GM12891 (cell line): ENCODE results near the gene ELOF1.
A peak's percentile ranks its signal among the peaks of the same experiment; 100 is the strongest.
"Not testable (repeated sequence)": the region's sequence is repeated elsewhere in the genome, so short reads cannot be mapped to it uniquely, and the experiment has no call there.

ENCODE experiments used
- DNase-seq: peaks from one replicate; pipeline ENCODE4 v3.0.0; 2011; ENCODE audit warnings: low spot score; ENCODE audit not compliant: insufficient read length
- FAIRE-seq: peaks from 2 replicates; lab custom pipeline; 2011; peaks lifted over from hg19 to GRCh38; lab: Jason Lieb, UNC
- PAX5 ChIP-seq: IDR thresholded peaks from 2 replicates; pipeline ENCODE4 v1.6.1; 2011; ENCODE audit warnings: low read length, moderate library complexity, mild to moderate bottlenecking; ENCODE audit not compliant: insufficient read depth, severe bottlenecking
- POLR2A ChIP-seq: IDR thresholded peaks from 2 replicates; pipeline ENCODE4 v1.6.1; 2011; ENCODE audit warnings: low read depth, low read length, control low read depth
- POLR2AphosphoS5 ChIP-seq: IDR thresholded peaks from 2 replicates; pipeline ENCODE4 v1.6.1; 2011; ENCODE audit warnings: low read depth, low read length, control low read depth
- POU2F2 ChIP-seq: IDR thresholded peaks from 2 replicates; pipeline ENCODE4 v1.6.1; 2011; ENCODE audit warnings: low read depth, mild to moderate bottlenecking, control low read depth, low read length, moderate library complexity
- SPI1 ChIP-seq: IDR thresholded peaks from 2 replicates; pipeline ENCODE4 v1.6.1; 2011; ENCODE audit warnings: low read depth, low read length, control low read depth
- TAF1 ChIP-seq: IDR thresholded peaks from 2 replicates; pipeline ENCODE4 v1.6.1; 2011; ENCODE audit warnings: low read depth, low read length, control low read depth

The ELOF1 gene

DNA sequence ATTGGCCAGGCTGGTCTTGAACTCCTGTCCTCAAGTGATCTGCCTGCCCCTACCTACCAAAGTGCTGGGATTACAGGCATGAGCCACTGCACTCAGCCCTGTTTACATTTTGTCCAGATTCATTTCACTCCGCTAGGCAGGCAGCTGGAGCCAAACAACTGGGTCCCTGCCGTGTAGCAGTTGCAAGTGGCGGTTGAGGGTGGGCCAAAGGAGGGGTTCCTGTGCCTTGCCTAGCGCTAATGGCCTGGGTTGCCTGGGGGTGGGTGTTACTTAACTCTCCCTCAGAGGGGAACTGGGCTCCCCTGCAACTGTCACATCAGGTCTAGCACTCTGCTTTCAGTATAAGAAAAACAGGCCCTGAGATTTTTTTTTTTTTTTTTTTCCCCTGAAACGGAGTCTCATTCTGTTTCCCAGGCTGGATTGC is 11.0 kb upstream of the ELOF1 start:
- TF ChIP-seq SPI1 (peak; percentile 56), POLR2AphosphoS5 (no peak), TAF1 (no peak), POU2F2 (no peak), POLR2A (no peak), PAX5 (no peak)
- FAIRE-seq, result no peak
- no peak for DNase-seq

DNA sequence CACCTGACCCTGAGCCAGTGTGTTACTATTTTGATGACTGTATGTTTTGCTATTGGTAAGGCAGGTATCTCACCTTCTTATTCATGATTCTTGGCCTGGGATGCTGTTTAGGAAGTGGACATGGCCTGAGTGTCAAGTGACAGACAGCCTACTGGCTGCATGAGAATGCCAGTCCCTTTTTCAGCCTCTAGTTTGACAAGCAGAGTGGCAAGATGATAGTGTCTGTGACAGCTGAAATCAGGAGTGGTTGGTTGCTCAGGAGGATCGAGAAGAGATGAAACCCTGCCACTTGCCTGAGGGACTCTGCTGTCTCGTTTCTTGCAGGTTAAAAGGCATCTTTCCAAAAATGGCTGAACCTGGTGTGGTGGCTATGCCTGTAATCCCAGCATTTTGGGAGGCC is 7.1 kb upstream of the ELOF1 start:
- FAIRE-seq (peak; percentile 50), DNase-seq (no peak)
- TF ChIP-seq TAF1 (no peak), SPI1 (no peak), POLR2AphosphoS5 (no peak), POLR2A (no peak), POU2F2 (no peak), PAX5 (no peak)

DNA sequence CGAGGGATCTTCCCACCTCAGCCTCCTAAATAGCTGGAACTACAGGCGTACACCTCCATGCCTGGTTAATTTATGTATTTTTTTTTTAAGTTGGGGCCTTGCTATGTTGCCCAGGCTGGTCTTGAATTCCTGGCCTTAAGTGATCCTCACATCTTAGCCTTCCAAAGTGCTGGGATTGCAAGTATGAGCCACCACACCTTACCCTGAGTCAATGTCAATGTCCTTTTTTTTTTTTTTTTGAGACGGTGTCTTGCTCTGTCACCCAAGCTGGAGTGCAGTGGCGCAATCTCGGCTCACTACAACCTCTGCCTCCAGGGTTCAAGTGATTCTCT is 6.6 kb upstream of the ELOF1 start:
- not testable (repeated sequence) for FAIRE-seq, DNase-seq

DNA sequence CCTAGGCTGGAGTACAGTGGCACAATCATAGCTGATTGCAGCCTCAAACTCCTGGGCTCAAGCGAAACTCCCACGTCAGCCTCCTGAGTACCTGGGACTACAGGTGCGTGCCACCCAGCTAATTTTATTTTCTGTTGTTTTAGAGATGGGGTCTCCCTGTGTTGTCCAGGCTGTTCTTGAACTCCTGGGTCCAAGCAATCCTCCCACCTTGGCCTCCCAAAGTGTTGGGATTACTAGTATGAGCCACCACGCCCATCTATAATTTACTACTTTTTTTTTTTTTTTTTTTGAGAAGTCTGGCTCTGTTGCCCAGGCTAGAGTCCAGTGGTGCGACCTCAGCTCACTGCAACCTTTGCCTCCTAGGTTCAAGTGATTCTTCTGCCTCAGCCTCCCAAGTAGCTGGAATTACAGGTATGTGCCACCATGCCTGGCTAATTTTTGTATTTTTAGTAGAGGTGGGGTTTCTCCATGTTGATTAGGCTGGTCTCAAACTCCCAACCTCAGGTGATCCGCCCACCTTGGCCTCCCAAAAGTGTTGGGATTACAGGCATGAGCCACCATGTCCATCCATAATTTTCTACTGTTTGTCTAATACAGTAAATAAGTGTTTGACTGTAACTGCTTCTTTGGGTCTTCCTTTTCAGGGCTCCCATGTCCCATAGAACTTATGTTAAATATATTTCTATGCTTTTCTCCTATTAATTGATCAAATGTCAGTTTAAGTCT is 5.2 kb upstream of the ELOF1 start:
- not testable (repeated sequence) for DNase-seq, FAIRE-seq

DNA sequence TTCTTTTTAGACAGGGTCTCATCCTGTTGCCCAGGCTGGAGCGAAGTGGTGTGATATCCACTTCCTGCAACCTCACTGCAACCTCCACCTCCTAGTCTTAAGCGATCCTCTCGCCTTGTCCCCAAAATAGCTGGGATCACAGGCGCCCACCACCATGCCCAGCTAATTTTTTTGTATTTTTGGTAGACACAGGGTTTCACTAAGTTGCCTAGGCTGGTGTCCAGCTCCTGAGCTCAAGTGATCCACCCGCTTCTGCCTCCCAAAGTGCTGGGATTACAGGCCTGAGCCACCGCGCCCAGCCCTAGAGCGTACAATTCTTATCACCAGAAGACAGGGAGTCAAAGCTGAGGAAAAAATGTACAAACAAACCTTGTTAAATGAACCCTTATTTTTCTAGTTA is 4.5 kb upstream of the ELOF1 start:
- DNase-seq, result no peak
- FAIRE-seq, result no peak

DNA sequence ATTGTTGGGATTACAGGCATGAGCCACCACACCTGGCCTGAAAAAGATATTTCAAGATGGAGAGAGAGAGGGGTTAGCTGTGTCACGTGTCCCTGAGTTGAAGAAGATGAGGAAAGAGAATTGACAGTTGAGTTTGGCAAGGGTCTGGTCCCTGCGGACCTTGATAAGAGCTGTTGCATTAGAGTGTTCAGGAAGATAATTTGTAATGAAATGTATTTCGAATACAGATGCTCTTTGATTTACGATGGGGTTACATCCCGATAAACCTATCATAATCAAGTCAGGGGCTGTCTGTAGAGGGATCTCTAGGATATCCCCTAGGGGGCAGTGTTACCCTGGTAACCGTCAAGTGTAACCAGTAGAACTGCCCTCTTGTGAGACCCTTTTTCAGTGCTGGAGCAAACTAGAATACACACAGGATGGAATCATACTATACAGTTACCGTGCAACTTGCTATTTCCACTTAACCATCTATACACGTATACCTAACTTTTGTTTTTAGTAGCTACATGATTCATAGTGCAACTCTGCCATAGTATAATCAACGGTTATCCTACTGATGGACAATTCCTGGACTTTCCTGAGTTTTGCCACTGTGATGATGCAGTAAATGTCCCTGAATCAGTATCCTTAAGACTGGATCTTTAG is 1.5 kb upstream of the ELOF1 start:
- TF ChIP-seq POU2F2 (no peak), SPI1 (no peak), POLR2A (0 out of 2 replicates have a peak, but pooled peaks have one; percentile 23), PAX5 (peak; percentile 77)
- DNase-seq (no peak), FAIRE-seq (peak; percentile 88)

More for the DNA sequence above, 4.5 kb upstream of the ELOF1 start:
- no peak for TF ChIP-seq POLR2A
- no peak for TF ChIP-seq PAX5
- no peak for TF ChIP-seq SPI1
- TF ChIP-seq POU2F2, result no peak
- TF ChIP-seq POLR2AphosphoS5, result no peak
- TF ChIP-seq TAF1, result no peak

DNA sequence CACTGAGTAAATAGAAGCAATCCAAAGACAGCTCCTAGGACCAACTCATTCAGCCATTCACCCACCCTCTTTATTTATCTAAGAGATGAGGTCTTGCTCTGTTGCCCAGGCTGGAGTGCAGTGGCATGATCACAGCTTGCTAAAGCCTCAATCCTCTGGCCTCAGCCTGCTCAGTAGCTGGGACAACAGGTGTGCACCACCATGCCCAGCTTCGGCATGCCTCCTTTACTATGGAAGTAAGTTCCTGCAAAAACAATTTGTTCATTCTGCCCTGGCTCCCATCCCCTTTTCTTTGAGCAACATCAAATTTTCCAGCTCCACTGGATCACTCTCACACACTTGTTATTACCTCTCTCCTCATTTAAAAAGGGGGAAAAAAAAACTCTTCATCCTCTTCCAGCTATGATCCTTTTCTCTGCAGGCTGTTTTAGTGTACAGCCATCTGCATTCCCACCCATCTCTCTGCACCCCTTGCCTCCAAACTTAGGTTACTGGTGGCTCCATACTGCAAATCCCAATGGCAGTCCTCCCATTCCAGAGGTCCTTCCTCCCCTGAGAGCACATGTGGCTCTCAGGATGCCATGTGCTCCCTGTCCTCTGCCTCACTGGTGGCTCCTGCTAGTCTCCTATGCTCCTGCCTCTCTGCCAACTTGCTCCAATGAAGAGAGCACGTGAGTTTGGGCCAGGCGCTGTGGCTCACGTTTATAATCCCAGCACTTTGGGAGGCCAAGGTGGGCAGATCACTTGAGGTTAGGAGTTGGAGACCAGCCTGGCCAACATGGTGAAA is 2.2 kb downstream of the ELOF1 start:
- TF ChIP-seq POLR2AphosphoS5 (no peak), SPI1 (no peak), PAX5 (no peak), TAF1 (no peak), POLR2A (no peak), POU2F2 (no peak)
- DNase-seq, result no peak
- FAIRE-seq, result no peak

DNA sequence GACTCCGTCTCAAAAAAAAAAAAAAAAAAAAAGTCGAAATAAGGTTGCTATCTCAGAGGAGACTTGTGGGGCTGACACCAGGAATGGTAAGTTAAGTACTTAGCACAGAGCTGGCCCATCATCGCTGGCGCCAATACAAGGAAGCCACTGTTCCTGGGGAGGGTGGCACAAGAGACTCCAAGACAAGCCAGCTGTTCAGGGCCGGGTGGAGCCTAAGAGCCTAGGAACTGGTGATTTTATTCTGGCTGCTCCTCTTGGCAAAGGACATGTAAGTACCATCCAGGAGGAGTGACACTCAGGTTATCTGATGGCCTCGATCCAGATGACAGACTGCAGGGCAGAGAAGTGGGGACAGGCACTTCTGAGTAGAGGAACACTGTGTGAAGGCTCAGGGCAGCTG is 3.8 kb downstream of the ELOF1 start:
- TF ChIP-seq POLR2AphosphoS5 (no peak), POLR2A (no peak), POU2F2 (no peak), TAF1 (no peak), PAX5 (no peak), SPI1 (no peak)
- FAIRE-seq (no peak), DNase-seq (no peak)

DNA sequence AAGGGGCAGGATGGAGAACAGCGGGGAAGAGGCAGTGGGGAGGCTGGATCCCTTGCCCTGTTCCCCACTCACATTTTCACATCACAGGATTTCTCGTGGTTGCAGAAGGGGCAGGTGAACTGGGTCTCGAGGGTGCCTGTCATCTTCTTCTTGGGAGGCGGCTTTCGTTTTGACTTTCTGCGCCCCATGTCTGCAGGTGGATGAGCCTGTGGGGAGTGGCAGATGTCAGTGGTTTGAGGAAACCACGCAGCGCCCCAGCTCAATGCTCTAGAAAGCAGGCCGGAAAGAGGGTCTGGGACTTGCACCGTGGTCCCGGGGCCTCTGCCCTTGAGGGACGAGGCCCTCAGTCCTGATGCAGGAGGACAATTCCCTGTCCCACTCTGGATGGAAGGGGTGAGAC is 4.9 kb downstream of the ELOF1 start:
- TF ChIP-seq SPI1, result no peak
- TF ChIP-seq POLR2A, result no peak
- TF ChIP-seq PAX5, result no peak
- 0 out of 2 replicates have a peak, but pooled peaks have one; percentile 18 for TF ChIP-seq POU2F2
- TF ChIP-seq POLR2AphosphoS5, result no peak
- TF ChIP-seq TAF1, result no peak
- peak; percentile 78 for FAIRE-seq

DNA sequence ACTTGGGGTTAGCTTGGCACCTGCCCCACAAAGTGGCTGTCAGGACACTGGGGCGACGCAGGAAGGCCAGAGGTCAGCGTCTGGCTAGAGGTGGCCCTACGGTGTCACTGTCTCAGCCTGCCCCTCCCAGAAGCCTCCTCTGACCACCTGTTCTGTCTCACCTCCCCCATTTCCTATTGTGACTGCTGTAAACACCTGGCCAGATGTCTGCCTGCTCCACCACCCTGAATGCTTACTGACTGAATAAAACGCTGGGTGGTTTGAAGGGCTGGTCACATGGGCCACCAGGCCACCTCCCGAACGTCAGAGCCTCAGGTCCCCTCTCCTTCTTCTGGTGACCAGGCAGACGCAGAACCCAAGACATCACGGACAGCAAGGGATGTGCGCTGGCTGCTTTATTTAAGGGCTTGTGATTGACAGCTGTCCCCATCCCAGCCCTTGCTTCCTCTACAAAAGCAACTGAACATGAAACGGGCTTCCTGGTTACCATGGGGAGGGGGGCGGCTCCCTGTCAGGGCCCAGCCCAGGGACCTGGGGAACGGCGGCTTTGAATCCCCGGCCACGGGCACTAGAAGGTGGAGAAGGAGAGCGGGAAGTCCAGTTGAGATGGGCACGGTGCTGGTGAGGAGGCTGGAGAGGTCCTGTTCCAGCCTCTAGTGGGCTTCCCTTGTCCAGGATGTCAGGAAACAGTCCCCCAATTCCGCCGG is 6.2 kb downstream of the ELOF1 start:
- no peak for FAIRE-seq

More for the DNA sequence above, 4.9 kb downstream of the ELOF1 start:
- no peak for DNase-seq

More for the DNA sequence above, 6.2 kb downstream of the ELOF1 start:
- no peak for DNase-seq
- TF ChIP-seq POLR2A, result no peak
- TF ChIP-seq TAF1, result no peak
- no peak for TF ChIP-seq PAX5
- TF ChIP-seq POLR2AphosphoS5, result no peak
- TF ChIP-seq POU2F2, result no peak
- TF ChIP-seq SPI1, result no peak
